PC-9 (cell line): Measurements from ENCODE around the gene MPZL2. TPM values are rescaled to one million over a fixed set of nuclear protein-coding genes. Genes with fewer than 3 reads are reported as not detected.

Experiments used
- BruUV-seq: library from RNA; stranded (reverse); fragments of 400-500 nt; replicated peaks from 2 replicates; lab custom pipeline; 2021; lab: Mats Ljungman, UMichigan
- CTCF ChIA-PET: fragments of 300-600 bp; sonication (Branson Sonifier 250); formaldehyde crosslinking; loops from one replicate; lab custom pipeline; 2022; ENCODE audit warnings: antibody characterized with exemption; lab: Charles Lee
- POLR2A ChIA-PET: fragments of 300-600 bp; sonication (Branson Sonifier 250); formaldehyde crosslinking; loops from one replicate; lab custom pipeline; 2022; ENCODE audit warnings: antibody characterized with exemption; ENCODE audit not compliant: unreplicated experiment; lab: Charles Lee
- DNase-seq, 2 experiments: peaks; one replicate each; pipeline versions ENCODE4 v3.0.0 to v3.0.0-alpha.2; 2015 to 2022; ENCODE audit warnings: mixed read lengths in 1 of 2
- H2AFZ ChIP-seq: fragments of 200-600 bp; sonication (generic); 2 replicates; pipeline ENCODE4 v1.8.1; 2017; ENCODE audit warnings: antibody characterized with exemption
- H3F3A ChIP-seq: fragments of 200-600 bp; sonication (generic); 2 replicates; pipeline ENCODE4 v1.8.1; 2017; ENCODE audit warnings: antibody characterized with exemption, mild to moderate bottlenecking, low read depth; ENCODE audit not compliant: insufficient read depth
- H3K27ac ChIP-seq: fragments of 200-600 bp; sonication (generic); 2 replicates; pipeline ENCODE4 v1.6.1; 2016; ENCODE audit warnings: mixed run types
- H3K27me3 ChIP-seq: fragments of 200-600 bp; sonication (generic); 2 replicates; pipeline ENCODE4 v1.6.1; 2016; ENCODE audit warnings: low read depth, mixed run types; ENCODE audit not compliant: insufficient read depth
- H3K36me3 ChIP-seq: fragments of 200-600 bp; sonication (generic); 2 replicates; pipeline ENCODE4 v1.6.1; 2016; ENCODE audit warnings: low read depth, mixed run types
- H3K4me1 ChIP-seq: fragments of 200-600 bp; sonication (generic); replicated peaks from 2 replicates; pipeline ENCODE4 v1.6.1; 2016; ENCODE audit warnings: mixed run types; ENCODE audit not compliant: insufficient read depth
- H3K4me2 ChIP-seq: fragments of 200-600 bp; sonication (generic); 2 replicates; pipeline ENCODE4 v1.6.1; 2017; ENCODE audit warnings: mixed run types
- H3K4me3 ChIP-seq: fragments of 200-600 bp; sonication (generic); 2 replicates; pipeline ENCODE4 v1.6.1; 2016; ENCODE audit warnings: mixed run types
- H3K79me2 ChIP-seq: fragments of 200-600 bp; sonication (generic); 2 replicates; pipeline ENCODE4 v1.6.1; 2017; ENCODE audit warnings: low read depth, mixed run types
- H3K9me2 ChIP-seq: fragments of 200-600 bp; sonication (generic); 2 replicates; pipeline ENCODE4 v1.8.1; 2017; ENCODE audit warnings: mild to moderate bottlenecking; ENCODE audit not compliant: insufficient read depth
- H3K9me3 ChIP-seq: fragments of 200-600 bp; sonication (generic); 2 replicates; pipeline ENCODE4 v1.8.1; 2016; ENCODE audit warnings: low read depth; ENCODE audit not compliant: insufficient read depth
- H4K20me1 ChIP-seq: fragments of 200-600 bp; sonication (generic); 2 replicates; pipeline ENCODE4 v1.8.1; 2017; ENCODE audit not compliant: insufficient read depth
- EZH2 ChIP-seq: fragments of 200-600 bp; sonication (generic); IDR thresholded peaks from 2 replicates; pipeline ENCODE4 v1.8.0; 2017; ENCODE audit warnings: antibody characterized with exemption, low read depth
- intact Hi-C: fragments of 100-400 bp; cut with micrococcal nuclease; formaldehyde crosslinking; loops from one replicate; pipeline ENCODE4 v1.10.0; 2022; ENCODE audit not compliant: unreplicated experiment
- total RNA-seq: library from RNA; stranded (reverse); gene quantifications from 2 replicates; pipeline ENCODE4 v1.2.3, GENCODE V29; 2021
- TF ChIP-seq, protein P1 (sequence below): fragments of 200-600 bp; sonication (generic); conservative IDR thresholded peaks from 2 replicates; pipeline ENCODE4 v1.6.1; 2017; ENCODE audit warnings: mixed run types, antibody characterized with exemption, mild to moderate bottlenecking, moderate library complexity

Gene MPZL2
- total RNA-seq, 1 experiment from 2014 or later = 43.1 TPM

DNA sequence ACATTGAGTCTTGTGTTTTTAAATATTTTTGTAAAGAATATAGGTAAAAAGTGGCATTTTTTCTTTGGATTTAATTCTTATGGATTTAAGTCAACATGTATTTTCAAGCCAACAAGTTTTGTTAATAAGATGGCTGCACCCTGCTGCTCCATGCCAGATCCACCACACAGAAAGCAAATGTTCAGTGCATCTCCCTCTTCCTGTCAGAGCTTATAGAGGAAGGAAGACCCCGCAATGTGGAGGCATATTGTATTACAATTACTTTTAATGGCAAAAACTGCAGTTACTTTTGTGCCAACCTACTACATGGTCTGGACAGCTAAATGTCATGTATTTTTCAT, 40.1 kb upstream of the MPZL2 start:
- intact Hi-C loops = no loop called here
- no peak overlapping the region for H2AFZ ChIP-seq
- no peaks in the 10 kb centered on the region for H4K20me1 ChIP-seq
- no peaks in the 10 kb centered on the region for H3K4me1 ChIP-seq
- H3K9me3 ChIP-seq = no peaks in the 10 kb centered on the region
- H3K27me3 ChIP-seq = peaks cover 24% of the 10 kb centered on the region
- TF ChIP-seq, protein P1, sequence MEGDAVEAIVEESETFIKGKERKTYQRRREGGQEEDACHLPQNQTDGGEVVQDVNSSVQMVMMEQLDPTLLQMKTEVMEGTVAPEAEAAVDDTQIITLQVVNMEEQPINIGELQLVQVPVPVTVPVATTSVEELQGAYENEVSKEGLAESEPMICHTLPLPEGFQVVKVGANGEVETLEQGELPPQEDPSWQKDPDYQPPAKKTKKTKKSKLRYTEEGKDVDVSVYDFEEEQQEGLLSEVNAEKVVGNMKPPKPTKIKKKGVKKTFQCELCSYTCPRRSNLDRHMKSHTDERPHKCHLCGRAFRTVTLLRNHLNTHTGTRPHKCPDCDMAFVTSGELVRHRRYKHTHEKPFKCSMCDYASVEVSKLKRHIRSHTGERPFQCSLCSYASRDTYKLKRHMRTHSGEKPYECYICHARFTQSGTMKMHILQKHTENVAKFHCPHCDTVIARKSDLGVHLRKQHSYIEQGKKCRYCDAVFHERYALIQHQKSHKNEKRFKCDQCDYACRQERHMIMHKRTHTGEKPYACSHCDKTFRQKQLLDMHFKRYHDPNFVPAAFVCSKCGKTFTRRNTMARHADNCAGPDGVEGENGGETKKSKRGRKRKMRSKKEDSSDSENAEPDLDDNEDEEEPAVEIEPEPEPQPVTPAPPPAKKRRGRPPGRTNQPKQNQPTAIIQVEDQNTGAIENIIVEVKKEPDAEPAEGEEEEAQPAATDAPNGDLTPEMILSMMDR = no peak
- no peak for TF ChIP-seq EZH2
- H3K79me2 ChIP-seq = no peaks in the 10 kb centered on the region
- POLR2A ChIA-PET = no interaction called here
- H3K36me3 ChIP-seq = no peaks in the 10 kb centered on the region
- H3F3A ChIP-seq = no peaks in the 10 kb centered on the region
- H3K4me3 ChIP-seq = no peak overlapping the region
- H3K4me2 ChIP-seq = no peak overlapping the region
- no TSS peak for BruUV-seq
- DNase-seq = no peak
- CTCF ChIA-PET = interaction anchor here (0.6 kb wide), 1 partner anchor 21 kb away, joined by 3 read pairs; no protein-coding TSS in a partner anchor
- H3K9me2 ChIP-seq = no peaks in the 10 kb centered on the region
- H3K27ac ChIP-seq = no peak overlapping the region

DNA sequence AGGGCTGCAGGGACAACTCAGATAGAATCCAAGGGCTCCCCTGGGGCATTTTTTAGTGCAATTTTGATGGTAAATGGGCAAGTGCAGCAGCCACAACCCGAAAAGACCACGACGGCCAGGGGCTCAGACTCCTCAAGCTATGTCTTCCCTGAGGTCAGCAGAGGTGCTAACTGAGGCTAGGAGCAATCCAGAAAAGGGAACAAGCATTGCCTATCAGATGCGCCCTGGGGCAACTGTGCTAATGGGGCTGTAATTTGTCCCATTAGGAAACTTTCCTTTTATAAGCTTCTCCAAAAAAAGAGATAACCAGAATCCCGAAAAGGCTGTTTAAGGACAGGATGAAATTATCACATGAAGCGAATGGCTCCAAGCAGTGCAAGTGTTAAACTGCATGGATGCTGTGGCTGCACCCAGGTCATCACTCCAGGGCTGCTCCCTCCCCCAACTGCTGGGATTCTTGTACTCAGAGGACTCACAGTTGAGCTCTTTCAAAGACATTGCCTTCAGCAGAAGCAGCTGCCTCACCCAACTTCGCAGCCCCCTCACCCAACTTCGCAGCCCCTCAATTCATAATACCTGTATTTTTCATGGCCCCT, 37.6 kb upstream of the MPZL2 start:
- H4K20me1 ChIP-seq = no peaks in the 10 kb centered on the region
- intact Hi-C loops = no loop called here
- peak in 1 of 2 experiments; percentile 16 for DNase-seq
- H3K4me2 ChIP-seq = no peak overlapping the region
- H3K36me3 ChIP-seq = no peaks in the 10 kb centered on the region
- ChIA-PET POLR2A (no interaction called here), CTCF (interaction anchor here (0.6 kb wide), 1 partner anchor 52 kb away, joined by 3 read pairs; no protein-coding TSS in a partner anchor)
- no peak overlapping the region for H2AFZ ChIP-seq
- H3K27me3 ChIP-seq = peaks cover 24% of the 10 kb centered on the region
- no TSS peak for BruUV-seq
- TF ChIP-seq, protein P1 = no peak
- TF ChIP-seq EZH2 = no peak
- H3K9me2 ChIP-seq = no peaks in the 10 kb centered on the region
- H3K27ac ChIP-seq = no peak overlapping the region
- no peaks in the 10 kb centered on the region for H3K4me1 ChIP-seq
- no peaks in the 10 kb centered on the region for H3K79me2 ChIP-seq
- no peaks in the 10 kb centered on the region for H3K9me3 ChIP-seq
- H3F3A ChIP-seq = no peaks in the 10 kb centered on the region
- H3K4me3 ChIP-seq = no peak overlapping the region

DNA sequence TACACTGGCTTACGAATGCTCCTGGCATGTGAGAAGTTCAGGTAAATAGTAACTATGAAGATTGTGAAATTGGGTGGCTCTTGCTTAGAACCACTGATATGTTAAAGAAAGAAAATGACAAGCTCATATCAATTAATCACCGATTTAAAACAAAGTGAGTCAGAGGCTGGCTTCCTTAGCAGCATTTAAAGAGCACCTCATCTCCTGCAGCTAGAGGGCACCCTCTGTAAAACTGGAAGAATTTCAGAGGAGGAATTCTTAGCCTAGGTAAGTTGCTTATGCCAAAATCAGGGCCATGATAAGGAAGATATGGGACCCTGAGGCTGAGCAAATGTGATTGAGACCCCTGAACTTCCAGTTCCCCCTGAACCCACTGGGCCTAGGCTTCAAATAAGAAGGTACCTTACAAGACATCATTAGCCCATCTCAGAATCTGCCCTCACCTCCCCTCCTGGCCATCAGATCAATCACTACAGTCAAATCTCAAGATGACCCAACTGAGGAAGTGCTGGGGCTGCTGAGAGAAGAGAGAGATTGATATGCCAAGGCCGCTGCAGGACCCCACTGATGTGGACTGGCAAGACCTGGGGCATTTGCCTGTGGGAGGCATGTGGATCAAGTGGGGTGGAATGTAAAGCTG, 31.8 kb upstream of the MPZL2 start:
- no peak overlapping the region for H2AFZ ChIP-seq
- H3K36me3 ChIP-seq = no peaks in the 10 kb centered on the region
- H3K4me2 ChIP-seq = no peak overlapping the region
- H3K9me2 ChIP-seq = no peaks in the 10 kb centered on the region
- no peaks in the 10 kb centered on the region for H3K9me3 ChIP-seq
- intact Hi-C loops = loop anchor here (1.0 to 2.0 kb wide), 2 partner anchors 57 to 193 kb away; no protein-coding TSS in a partner anchor
- H3F3A ChIP-seq = peaks cover 9% of the 10 kb centered on the region; the same call in 1 of the 2 replicates
- peaks cover 11% of the 10 kb centered on the region for H3K4me1 ChIP-seq
- no peaks in the 10 kb centered on the region for H3K79me2 ChIP-seq
- no peak overlapping the region for H3K27ac ChIP-seq
- H3K27me3 ChIP-seq = peaks cover 2% of the 10 kb centered on the region; the same call in 1 of the 2 replicates
- POLR2A ChIA-PET = interaction anchor here (0.6 to 0.7 kb wide), 2 partner anchors 53 to 88 kb away, joined by 3 to 6 read pairs; no protein-coding TSS in a partner anchor
- H3K4me3 ChIP-seq = no peak overlapping the region
- H4K20me1 ChIP-seq = no peaks in the 10 kb centered on the region
- BruUV-seq = no TSS peak
- TF ChIP-seq EZH2 = no peak
- TF ChIP-seq, protein P1 = peak; percentile 87
- peak in 1 of 2 experiments; percentile 93 for DNase-seq
- CTCF ChIA-PET = interaction anchor here (0.6 to 0.8 kb wide), 2 partner anchors 25 to 74 kb away, joined by 4 read pairs; no protein-coding TSS in a partner anchor
